HG02885 (cell line): ENCODE data around the gene PRSS36.
"Not testable (repeated sequence)": the region's sequence is repeated elsewhere in the genome, so short reads cannot be mapped to it uniquely, and the experiment has no call there.

Source experiments
- ATAC-seq: cut with Tn5 transposase; IDR thresholded peaks from one replicate; pipeline ENCODE4 v1.9.1; 2021; ENCODE audit warnings: mild to moderate bottlenecking; ENCODE audit not compliant: unreplicated experiment, poor library complexity

The PRSS36 gene

GRCh38 chr16:31143011-31143693 is 6.7 kb downstream of the PRSS36 start:
- no peak for ATAC-seq

GRCh38 chr16:31142109-31143010 is 7.5 kb downstream of the PRSS36 start:
- peak; percentile 91 for ATAC-seq

GRCh38 chr16:31141489-31142108 is 8.3 kb downstream of the PRSS36 start:
- peak; percentile 1 for ATAC-seq

- ATAC-seq: not testable (repeated sequence)
Observed at GRCh38 chr16:31141071-31141469, 8.8 kb downstream of the PRSS36 start.

- ATAC-seq: no peak
Observed at GRCh38 chr16:31138621-31139578, 11.0 kb downstream of the PRSS36 start.

GRCh38 chr16:31136822-31137499 is 12.9 kb downstream of the PRSS36 start:
- not testable (repeated sequence) for ATAC-seq

GRCh38 chr16:31136287-31136662 is 13.6 kb downstream of the PRSS36 start:
- no peak for ATAC-seq

- no peak for ATAC-seq
Observed at GRCh38 chr16:31135535-31136286, 14.2 kb downstream of the PRSS36 start, which contains the start of gene PRSS8. Gene PRSS8 (minus strand): TSS chr16:31135727. CDS start chr16:31135498, 229 bp downstream.

GRCh38 chr16:31134625-31135534 is 15.0 kb downstream of the PRSS36 start:
- no peak for ATAC-seq

GRCh38 chr16:31134091-31134571 is 15.7 kb downstream of the PRSS36 start:
- ATAC-seq: no peak

- no peak for ATAC-seq
Observed at GRCh38 chr16:31133046-31133501, 16.8 kb downstream of the PRSS36 start.

- ATAC-seq: no peak
Observed at GRCh38 chr16:31132303-31132979, 17.4 kb downstream of the PRSS36 start.

GRCh38 chr16:31131841-31132271 is 18.0 kb downstream of the PRSS36 start:
- no peak for ATAC-seq

- no peak for ATAC-seq
Observed at GRCh38 chr16:31131416-31131815, 18.4 kb downstream of the PRSS36 start.

- ATAC-seq: no peak
Observed at GRCh38 chr16:31130899-31131298, 19.0 kb downstream of the PRSS36 start.

- no peak for ATAC-seq
Observed at GRCh38 chr16:31130336-31130891, 19.5 kb downstream of the PRSS36 start.
